Measurements from ENCODE around the gene RECQL5.
"Not testable (repeated sequence)": the region's sequence is repeated elsewhere in the genome, so short reads cannot be mapped to it uniquely, and the experiment has no call there.

Gene RECQL5

DNA sequence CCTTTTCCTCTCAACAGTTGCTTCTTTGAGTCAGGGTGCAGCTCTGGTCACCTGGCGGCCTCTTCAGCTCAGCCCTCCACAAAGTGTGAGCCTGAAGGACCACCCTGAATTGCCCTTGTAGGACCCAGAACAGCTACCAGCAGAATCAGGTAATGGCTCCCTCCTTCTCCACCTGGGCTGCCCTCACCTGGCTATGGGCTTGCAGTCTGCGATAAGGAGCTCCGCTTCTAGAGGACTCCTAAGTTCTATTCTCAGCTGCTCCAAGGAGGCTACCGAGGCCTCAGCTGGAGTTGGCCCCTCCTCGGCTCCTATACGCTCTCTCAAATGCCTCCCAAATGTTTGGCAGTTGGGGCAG lies 20.3 kb downstream of the RECQL5 start:
- DNase-seq, result no peak

DNA sequence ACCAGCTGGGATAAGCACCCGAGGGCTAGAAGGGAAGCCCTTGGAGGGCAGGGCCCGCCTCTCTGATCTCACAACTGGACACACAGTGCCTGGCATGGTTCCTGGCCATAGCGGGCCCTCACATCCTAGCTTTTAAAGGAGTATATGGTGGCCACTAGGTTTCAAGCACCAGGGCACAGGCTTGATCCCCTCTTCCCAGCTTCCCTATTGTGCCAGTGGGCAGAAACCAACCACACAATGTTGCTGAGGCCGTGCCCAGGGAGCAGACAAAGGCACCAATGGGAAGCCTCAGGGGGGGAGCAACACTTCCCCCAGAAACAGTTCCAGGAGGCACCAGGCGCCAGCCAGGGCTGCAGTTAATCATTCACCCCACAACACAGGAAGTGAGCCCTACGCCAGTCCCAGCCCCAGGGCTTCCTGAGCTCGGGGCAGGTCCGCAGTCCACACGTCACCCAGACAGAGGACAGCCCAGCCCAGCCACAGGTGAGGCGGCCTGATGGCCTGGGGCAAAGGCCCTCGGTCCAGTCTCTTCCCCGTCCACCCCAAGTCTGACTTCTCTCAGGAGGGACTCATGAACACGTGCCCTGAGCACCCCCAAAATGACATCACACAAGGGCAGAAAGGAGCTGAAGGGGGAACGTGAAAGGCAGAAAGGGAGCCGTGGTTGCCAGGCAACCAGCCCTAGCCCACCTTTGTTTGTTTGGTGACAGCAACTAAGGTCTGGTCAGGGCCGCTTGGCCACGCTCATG lies 20.9 kb downstream of the RECQL5 start:
- DNase-seq, result no peak

DNA sequence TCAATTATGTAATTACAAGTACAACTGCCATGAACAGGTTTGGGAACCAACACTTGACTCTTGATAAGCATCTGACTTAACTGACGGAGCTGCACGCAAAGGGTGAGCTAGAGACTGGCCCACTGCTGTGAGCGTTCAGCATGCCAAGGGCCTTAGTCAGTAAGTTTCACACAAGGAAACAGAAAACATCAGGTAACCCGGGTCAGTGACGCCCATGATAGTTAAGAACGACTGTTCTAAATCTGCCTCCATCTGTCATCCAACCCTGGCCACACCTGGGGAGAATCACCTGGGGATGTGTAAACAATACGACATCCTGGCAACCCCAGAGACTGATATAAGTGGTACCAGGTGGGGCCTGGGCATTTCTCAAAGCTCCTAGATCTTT lies 21.5 kb downstream of the RECQL5 start:
- no peak for DNase-seq

DNA sequence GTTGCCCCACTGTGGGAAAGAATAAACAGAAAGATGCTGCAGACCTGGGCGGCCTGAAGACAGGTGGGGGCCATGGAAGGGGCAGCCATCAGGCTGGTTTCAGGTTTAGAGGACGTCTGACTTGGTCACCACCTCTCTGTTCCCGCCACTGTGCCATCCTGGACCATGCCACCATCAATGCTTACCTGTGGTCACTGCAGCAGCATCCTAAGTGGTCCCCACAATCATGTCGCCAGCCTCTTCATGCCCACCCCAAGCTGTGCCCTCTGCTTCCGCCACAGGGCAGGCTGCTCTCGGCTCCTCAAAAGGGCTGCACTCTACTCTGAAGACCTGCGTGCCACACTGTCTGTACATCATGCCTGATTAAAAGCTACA lies 23.3 kb downstream of the RECQL5 start:
- DNase-seq, result no peak

DNA sequence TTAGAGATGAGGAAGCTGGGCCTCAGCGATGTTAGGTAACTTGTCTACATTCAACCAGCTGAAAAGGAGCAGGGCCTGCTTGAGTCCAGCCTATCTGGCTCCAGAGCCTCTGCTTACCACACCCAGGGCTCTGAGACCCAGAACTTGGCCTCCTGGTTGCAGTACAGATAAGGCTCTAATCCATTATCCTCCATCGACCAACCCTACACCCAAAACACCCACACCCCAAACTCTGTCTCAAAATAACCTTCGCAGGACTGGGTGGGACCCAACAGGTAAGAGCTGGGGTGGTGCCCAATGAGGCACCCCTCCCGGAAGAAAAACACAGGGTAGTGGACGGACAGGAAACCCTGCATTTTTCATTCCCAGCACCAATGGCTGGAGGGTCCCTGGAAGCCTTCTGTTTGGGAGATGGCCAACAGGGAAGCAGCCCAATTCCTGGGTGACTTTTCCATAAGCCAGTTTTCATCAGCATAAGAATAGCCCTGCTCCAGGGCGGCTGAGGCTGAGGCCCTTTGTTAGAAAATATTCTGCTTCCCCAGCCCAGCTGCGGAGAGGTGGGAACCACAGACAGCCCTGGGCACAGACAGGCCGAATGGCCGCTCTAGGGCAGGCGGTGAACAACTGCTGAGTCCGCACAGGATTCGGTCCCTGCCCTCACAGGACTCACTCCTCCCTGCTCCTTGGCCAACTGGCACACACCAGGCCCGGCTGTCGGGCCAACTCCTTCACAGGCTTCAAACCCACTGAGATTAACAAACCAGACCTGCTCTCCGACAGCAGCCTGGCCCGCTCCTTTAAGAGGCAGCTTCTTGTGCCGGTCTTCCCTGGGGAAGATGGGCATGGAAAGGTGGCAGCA lies 23.9 kb downstream of the RECQL5 start:
- no peak for DNase-seq

DNA sequence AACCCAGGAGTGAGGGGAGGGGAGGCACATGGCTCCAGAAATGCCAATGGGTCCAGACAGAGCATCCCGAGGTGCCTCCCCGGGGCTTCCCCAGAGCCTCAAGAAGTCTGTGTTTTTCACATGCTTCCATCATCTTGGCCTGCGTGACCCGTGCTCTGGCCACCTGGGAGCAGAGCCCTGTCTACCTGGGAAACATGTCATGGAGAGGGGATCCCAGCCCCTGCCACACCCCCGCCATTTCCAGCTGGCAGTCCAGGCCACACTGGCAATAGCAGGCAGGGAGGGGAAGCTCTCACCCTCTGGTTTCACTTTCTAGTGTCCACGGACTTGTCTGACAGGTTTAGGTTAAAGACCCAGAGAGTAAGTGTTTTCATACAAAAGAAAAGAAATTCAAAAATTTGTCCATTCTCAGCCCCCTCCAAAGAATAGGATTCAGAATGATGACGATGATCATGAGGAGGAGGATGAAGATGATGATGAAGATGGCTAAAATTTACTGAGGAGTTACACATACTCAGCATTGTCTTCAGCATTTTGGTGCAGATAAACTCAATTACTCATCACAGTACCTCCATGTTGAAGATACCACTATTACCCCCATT lies 24.7 kb downstream of the RECQL5 start:
- DNase-seq, result no peak

DNA sequence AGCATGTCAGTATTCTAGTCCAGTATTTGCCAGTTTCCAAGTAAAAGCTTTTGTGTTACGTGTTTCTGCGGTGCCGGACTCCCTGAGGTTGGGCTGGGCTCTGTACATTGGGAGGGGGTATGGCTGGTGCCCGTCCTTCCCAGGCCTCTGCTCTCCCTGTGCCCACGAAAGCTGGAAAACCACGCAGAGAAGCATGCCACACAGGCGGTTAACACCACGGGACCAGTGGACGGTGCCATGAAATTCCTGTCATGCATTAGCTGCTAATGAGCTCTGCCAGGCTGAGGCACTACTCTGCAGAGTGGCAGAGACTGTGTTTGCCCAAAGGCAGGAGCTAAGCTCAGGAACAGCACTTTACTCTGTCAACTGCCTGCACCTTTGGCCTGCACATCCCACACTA lies 25.6 kb downstream of the RECQL5 start:
- DNase-seq, result no peak

DNA sequence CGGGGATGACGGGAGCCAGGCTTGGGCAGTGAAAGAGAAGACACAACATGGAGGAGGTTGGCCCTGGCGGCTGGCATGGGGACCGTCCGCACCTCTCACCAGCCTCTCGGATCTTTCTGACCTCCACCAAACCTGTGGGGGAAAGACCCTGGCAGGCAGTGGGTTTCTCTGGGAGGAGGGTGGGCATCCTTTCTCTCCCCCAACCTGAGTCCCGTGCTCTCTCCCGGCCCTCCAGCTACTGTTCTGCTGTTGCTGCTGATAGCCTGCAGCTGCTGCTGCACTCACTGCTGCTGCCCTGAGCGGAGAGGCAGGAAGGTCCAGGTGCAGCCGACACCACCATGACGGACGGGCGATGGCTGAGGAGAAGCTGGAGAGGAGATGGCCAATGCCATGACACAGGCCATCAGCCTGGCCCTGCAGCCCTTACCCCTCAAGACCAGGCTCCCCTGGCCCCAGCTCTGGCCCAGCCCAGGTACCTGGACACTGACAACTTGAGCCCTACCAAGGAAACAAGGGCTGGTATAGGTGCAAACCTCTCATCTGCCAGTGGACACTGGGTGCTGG lies 26.3 kb downstream of the RECQL5 start:
- DNase-seq, result no peak

DNA sequence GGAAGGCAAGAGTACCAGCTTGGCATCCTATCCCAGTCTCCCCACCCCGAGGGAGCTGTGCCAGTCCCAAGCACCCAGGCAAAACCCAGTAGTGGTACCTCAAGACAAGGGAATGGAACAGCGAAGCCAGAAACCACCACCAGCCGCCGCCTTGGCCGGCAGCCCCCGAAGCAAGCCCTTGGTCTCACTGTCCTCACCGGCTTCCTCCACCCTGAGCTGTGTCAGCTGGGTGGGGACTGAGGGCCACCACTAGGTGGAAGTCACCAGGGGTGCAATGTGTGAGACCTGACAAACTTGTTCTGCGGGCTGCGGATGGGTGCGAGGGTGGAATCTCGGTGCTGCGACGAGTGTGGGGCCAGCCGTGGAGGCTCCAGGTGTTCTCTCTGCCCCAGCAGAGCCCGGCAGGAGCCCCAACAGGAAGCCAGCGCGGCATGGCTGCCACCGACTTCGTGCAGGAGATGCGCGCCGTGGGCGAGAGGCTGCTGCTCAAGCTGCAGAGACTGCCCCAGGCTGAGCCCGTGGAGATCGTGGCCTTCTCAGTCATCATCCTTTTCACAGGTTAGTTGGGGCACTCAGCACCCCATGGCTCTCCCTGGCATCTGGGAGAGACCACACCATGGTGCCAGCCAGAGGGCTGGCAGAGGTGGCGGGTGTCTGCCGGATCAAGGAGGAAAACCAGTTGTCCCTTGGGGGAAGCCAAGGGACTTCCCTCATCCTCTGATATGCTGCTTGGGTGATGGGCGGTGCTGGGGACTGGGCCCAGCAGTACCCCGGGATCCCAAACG lies 27.0 kb downstream of the RECQL5 start:
- DNase-seq, result no peak

DNA sequence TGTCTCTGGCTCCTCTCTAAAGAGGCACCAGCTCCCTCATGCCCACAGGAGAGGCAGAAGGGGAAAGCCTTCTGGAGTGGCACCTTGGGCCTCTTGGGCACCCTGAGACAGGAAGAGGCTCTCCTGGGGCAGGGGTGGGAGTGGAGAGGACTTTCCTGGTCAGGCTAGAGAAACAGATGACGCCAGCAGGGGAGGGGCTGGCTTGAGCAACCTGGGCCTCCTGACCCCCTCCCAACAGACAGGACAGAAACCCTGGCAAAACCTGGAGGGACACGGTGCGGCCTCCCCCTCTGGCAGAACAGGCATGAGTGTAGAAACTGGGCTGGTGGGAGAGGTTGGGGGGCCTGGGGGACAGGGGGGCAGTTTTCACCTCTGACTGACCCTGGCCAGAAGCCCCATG lies 27.6 kb downstream of the RECQL5 start:
- DNase-seq, result no peak

DNA sequence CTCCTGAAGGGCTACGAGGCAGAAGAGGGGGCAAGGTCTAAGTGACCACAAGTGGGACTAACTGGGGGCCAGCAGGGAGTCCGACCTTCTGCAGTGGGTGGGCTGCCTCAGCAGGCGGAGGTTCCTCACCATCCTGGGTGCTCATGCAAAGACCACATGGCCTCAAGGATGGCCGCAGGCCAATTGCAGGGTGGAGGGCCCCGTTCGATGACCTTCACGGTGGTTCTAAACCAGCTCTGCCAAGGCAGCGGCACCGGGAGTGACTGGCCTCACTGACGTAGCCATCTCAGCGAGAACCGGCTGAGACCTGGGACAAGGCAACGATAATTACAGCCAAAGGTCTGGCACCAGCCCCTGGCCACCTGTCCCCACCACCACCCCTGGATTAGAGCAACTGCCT lies 28.1 kb downstream of the RECQL5 start:
- no peak for DNase-seq

DNA sequence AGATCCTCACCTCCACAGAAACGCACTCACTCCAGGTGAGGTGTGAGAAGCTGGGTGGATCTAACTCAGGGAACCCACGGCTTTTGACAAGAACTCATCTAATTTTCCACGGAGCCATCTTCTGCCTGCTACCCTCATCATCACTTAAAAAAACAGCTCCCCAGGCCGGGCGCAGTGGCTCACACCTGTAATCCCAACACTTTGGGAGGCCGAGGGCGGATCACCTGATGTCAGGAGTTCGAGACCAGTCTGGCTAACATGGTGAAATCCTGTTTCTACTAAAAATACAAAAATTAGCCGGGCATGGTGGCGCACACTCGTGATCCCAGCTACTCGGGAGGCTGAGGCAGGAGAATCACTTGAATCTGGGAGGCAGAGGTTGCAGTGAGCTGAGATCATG lies 28.9 kb downstream of the RECQL5 start:
- DNase-seq, result not testable (repeated sequence)

DNA sequence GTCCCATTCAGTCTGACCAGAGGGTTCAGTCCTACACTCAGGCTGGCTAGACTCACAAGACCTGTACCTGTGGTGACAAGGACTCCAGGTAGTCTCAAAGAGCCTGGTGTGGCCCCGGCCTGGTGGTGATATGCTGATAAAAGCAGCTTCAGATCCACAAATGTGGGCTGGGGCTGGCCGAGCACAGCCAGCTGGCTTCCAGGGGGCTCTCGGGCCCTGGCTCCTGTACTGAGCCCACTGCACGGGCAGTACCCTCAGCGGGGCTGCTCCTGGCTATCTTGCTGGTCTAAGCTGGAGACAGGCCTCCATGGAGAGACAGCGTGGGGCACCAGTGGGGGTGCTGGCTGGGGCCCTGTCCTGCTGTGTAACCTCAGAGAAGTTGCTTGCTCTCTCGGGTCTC lies 29.4 kb downstream of the RECQL5 start:
- no peak for DNase-seq

DNA sequence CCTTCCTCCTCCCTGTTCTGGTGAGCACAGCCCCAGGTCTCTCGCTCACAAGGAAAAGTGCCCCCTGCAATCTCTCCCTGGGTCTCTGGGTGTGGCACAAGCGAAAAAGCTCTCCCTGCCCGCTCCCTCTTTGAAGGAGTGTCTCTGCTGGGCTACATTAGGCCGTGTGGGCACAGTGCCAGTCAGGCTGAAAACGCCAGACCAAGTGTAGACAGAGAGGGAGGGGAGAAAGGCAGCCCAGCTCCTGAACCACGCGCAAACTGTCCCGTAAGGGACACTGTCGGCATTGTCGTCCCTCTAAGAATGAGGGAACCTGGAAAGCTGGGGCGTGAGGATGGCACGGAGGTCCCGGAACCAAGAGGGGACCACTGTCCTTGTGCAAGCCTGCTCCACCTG lies 29.8 kb downstream of the RECQL5 start:
- no peak for DNase-seq

DNA sequence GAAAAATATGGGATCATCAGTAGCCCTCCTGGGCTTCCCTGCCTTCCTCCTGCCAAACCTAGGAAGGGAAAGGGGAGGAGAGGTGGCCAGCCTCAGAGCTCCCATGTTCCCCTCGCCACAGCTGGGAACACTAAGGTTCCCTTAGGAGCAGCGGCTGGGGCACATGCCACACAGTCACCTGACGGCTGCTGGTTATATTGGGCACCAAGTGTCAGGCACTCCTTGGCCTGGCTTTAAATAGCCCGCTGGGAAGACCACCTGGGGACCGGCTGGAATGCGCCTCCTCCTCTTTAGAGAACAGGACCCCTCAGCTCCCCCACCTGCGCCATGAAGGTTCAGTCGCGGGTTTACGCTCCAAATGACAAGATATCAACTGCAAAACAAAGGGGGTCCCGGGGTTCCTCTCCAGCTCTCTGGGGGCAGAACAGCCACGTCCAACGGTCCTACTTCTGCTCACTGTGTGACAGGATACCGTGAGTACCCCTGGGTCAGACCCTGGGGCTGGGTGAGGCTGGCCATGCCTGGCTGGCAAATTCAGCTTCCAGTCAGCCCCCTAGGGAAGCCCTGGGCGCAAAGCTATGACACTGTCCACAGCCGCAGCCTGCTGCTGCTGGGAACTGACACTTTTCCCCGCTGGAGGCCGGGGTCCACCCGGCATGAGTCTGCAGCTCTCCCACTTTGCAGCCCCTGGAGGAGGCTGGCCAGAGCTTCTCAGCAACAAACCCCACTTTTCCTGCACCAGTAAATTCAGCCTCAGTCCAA lies 30.4 kb downstream of the RECQL5 start:
- no peak for DNase-seq

DNA sequence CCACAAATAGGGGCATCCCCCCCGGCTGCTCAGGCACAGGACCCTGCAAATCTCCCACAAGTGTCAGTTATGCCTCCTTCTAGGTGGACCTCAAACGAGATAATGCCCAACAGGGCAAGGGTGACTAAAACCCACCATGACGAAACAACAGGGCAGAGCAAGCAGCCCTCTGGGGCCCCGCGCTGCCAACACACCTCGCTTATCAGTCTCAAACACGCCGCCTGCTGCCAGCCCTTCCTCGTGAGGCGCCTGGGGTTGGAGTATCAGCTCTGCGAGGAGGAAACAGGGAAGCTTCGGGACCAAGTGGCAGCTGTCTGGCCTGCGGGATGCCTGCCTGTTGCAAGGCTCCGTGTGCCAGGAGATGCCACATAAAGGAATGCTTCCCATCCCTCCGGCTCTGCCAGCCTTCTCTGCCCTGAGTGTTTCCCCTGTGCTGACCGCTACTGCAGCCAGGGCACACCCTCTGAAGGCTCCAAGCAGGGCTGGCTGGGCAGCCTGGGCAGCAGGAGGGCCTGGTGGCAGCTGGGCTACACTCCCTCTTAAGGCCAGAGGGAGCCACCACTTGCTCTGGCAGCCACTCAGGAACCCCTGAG lies 31.2 kb downstream of the RECQL5 start:
- DNase-seq, result no peak

DNA sequence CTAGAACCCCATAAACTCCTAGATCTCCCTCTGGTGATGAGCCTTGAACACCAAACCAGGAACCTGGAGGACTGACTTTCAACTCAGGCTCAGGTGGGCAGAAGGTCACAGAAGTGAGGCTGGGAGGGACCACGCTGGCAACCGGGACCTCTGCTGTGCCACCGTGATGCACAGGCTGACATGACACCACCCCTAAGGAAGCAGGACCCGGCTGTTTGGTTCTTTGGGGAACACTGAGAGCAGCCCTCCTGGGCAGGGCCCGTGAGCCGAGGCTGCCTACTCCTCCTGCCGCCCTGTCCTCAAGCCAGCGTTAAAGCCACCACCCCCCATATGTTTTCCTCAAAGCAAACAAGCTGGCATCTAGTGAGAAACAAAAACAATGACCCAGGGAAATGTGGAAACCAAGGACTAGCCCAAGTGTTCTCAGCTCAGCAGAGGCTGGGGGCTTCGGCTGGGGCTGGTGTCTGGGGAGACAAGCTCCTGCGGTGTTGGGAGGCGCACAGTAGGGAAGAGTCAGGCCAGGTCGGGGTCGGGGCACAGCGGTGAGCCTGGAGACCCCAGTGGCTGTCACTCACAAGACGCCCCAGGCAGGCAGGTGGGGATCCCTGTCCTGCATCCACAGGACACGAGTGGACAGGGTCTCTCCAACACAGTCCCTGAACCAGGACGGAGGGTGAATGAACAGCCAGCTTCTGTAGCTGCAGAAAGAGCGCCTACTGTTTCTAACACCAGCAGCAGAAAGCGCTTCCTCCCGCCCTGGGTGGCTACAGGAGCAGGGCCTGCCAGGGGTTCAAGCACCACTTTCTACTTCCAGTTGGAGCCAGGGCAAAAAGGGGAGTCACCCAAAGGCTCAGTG lies 32.0 kb downstream of the RECQL5 start:
- DNase-seq, result no peak

DNA sequence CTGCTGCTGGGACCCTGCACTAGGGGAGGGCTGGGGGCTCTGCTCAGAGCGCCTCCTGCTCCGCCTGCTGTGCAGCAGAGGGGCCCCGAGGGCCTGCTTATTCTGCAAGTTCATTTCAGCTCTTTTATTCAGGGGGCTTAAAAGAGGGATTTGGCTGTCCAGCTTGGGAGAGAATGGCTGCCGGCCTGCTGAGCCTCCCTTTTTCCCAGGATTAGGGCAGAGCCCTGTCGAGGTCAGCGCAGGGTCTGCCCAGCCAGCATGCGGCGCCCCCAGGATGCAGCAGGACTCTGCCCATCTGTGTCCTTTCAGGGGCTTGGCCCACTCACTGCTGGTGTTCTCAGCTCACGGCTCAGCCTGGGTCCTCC lies 32.6 kb downstream of the RECQL5 start:
- DNase-seq, result no peak

DNA sequence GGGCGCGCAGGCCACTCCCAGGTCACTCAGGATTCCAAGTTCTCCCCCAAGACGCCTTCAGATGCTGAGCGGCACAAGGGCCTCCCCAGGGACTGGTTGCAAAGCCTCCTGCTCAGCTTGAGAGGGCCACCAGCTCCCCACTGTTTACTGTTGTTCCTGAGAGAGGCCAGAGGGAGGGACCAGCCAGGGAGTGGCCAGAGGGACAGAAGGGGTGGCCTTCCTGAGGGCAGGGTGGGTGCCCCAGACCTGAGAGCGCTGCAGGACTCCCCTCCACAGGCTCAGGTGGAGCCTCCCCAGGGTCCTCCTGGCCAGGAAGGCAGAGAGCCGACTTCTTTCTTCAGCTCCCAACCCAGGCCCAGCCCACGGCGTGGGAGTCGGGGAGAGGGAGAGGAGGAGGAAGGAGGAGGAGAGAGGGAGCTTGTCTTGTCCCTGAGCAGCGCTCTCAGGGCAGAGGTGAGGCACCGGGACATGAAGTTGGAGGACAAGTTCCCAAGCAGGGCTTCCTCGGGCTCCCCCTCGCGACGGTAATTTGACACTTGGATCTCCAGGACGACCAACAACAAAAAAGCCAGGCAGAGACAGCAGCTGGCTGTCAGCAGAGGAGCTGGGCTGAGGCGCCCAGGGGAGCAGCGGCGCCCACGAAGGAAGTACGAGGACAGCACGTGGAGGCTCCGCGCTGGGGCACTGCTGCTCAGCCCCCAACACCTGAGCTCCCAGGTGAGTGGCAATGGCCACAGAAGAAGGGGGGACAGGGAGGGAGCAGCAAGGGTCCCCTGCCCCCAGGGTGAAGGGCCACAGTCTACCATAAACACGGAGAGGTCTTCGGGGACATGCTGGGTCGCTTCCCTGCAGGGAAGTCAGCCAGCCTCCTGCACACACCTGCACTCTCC lies 33.2 kb downstream of the RECQL5 start:
- peak; percentile 83 for DNase-seq
